ENCODE measurements around the gene CNTN5.

DNA sequence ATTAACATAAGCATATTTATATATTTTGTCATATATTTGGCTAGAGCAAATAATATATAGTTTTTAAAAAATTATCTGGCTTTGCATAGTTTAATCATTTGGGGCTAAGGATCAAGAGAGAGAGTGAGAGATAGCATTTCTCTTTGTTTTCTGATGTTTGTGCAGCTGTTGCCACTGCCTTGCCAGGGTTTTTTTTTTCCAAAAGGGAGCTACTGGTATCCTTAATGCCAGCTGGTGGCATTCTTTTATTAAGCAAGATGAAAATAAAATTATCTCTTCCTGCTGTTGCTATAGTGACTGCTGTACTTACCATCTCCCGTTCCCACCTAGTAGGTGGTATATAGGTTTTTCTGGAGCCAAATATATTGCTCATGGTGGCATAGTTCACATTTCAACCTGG, 873.1 kb downstream of the CNTN5 start:
- TF ChIP-seq, protein P1, sequence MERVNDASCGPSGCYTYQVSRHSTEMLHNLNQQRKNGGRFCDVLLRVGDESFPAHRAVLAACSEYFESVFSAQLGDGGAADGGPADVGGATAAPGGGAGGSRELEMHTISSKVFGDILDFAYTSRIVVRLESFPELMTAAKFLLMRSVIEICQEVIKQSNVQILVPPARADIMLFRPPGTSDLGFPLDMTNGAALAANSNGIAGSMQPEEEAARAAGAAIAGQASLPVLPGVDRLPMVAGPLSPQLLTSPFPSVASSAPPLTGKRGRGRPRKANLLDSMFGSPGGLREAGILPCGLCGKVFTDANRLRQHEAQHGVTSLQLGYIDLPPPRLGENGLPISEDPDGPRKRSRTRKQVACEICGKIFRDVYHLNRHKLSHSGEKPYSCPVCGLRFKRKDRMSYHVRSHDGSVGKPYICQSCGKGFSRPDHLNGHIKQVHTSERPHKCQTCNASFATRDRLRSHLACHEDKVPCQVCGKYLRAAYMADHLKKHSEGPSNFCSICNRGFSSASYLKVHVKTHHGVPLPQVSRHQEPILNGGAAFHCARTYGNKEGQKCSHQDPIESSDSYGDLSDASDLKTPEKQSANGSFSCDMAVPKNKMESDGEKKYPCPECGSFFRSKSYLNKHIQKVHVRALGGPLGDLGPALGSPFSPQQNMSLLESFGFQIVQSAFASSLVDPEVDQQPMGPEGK (CRISPR knock-in tag; IDR thresholded peaks at IDR 0.05; ENCODE audit: borderline replicate concordance) = no peak
- TF ChIP-seq GLIS3 (CRISPR knock-in tag; IDR thresholded peaks at IDR 0.05) = no peak

Data from SK-N-SH treated with all-trans-retinoic acid at 6 μM for 48 hours (cell line).